GM12878 (cell line): ENCODE data around the gene SNAPC2. TPM values are rescaled to one million over a fixed set of nuclear protein-coding genes. Genes with fewer than 3 reads are reported as not detected.
A peak's percentile ranks its signal among the peaks of the same experiment; 100 is the strongest.

ENCODE experiments used
- ATAC-seq: fragments of 200-7000 bp; cut with Tn5 transposase; 3 replicates; pipeline ENCODE4 v1.9.1; 2020; ENCODE audit warnings: mild to moderate bottlenecking, moderate library complexity
- BruUV-seq: library from RNA; stranded (reverse); fragments of 400-500 nt; replicated peaks from 2 replicates; lab custom pipeline; 2021; lab: Mats Ljungman, UMichigan
- CTCF ChIA-PET: fragments of 300-600 bp; sonication (Branson Sonifier 250); formaldehyde crosslinking; extraction: SDS; loops from one replicate; lab custom pipeline; 2021; ENCODE audit warnings: inconsistent platforms; lab: Yijun Ruan, JAX
- POLR2A ChIA-PET: fragments of 350-600 bp; formaldehyde crosslinking; extraction: SDS; loops from one replicate; lab custom pipeline; 2021; ENCODE audit warnings: inconsistent platforms; lab: Charles Lee
- RAD21 ChIA-PET: fragments of 300-600 bp; sonication (Branson Sonifier 250); formaldehyde crosslinking; loops from one replicate; lab custom pipeline; 2023; ENCODE audit warnings: antibody characterized with exemption; ENCODE audit not compliant: unreplicated experiment; lab: Charles Lee
- SMC1A ChIA-PET: fragments of 300-600 bp; sonication (Branson Sonifier 250); formaldehyde crosslinking; loops from one replicate; lab custom pipeline; 2023; ENCODE audit not compliant: unreplicated experiment, uncharacterized antibody; lab: Charles Lee
- DNase-seq: peaks from one replicate; pipeline ENCODE4 v3.0.0-alpha.2; 2011; ENCODE audit warnings: low read depth, low spot score
- FAIRE-seq: peaks from 3 replicates; lab custom pipeline; 2011; peaks lifted over from hg19 to GRCh38; lab: Jason Lieb, UNC
- H2AFZ ChIP-seq: 2 replicates; pipeline ENCODE4 v1.6.0; 2011; ENCODE audit warnings: low read depth, low read length, control low read depth; ENCODE audit not compliant: control insufficient read depth
- H3K27ac ChIP-seq: 2 replicates; pipeline ENCODE4 v1.5.1; 2011; ENCODE audit warnings: control low read depth; ENCODE audit not compliant: control insufficient read depth, insufficient read depth
- H3K27me3 ChIP-seq, 2 experiments: replicated peaks in 1 of 2; 2 replicates each; pipeline versions ENCODE4 v1.6.0 to v1.6.1; 2011; ENCODE audit warnings: low read length in 1 of 2; ENCODE audit not compliant: control insufficient read depth in 2 of 2, insufficient read depth in 2 of 2
- H3K36me3 ChIP-seq, 2 experiments: 2 replicates each; pipeline ENCODE4 v1.5.1; 2011; ENCODE audit warnings: low read length in 1 of 2; ENCODE audit not compliant: control insufficient read depth in 2 of 2, insufficient read depth in 2 of 2
- H3K4me1 ChIP-seq: 2 replicates; pipeline ENCODE4 v1.6.1; 2011; ENCODE audit warnings: mild to moderate bottlenecking, low read length, moderate library complexity, mixed read lengths; ENCODE audit not compliant: control insufficient read depth, insufficient read depth
- H3K4me2 ChIP-seq: 2 replicates; pipeline ENCODE4 v1.6.0; 2011; ENCODE audit warnings: control low read depth; ENCODE audit not compliant: control insufficient read depth, insufficient read depth
- H3K4me3 ChIP-seq: fragments of 200-600 bp; sonication (generic); 2 replicates; pipeline ENCODE4 v1.5.1; 2016
- H3K79me2 ChIP-seq: 2 replicates; pipeline ENCODE4 v1.6.0; 2011; ENCODE audit warnings: low read length; ENCODE audit not compliant: control insufficient read depth, insufficient read depth
- H3K9ac ChIP-seq: 2 replicates; pipeline ENCODE4 v1.8.0; 2011; ENCODE audit warnings: low read length, control low read depth, mixed read lengths; ENCODE audit not compliant: control insufficient read depth, insufficient read depth
- H3K9me3 ChIP-seq: replicated peaks from 3 replicates; pipeline ENCODE4 v1.5.1; 2011; ENCODE audit warnings: mild to moderate bottlenecking, low read length; ENCODE audit not compliant: control insufficient read depth, insufficient read depth
- H4K20me1 ChIP-seq: 2 replicates; pipeline ENCODE4 v1.6.0; 2011; ENCODE audit not compliant: control insufficient read depth, insufficient read depth
- ATF3 ChIP-seq: IDR thresholded peaks from 2 replicates; pipeline ENCODE4 v1.6.1; 2011; ENCODE audit warnings: low read depth, mild to moderate bottlenecking, low read length, moderate library complexity, borderline replicate concordance; ENCODE audit errors: extremely low read depth
- CUX1 ChIP-seq: IDR thresholded peaks from 2 replicates; pipeline ENCODE4 v1.6.1; 2012; ENCODE audit warnings: improper control_type of control experiment, low read depth, low read length; ENCODE audit not compliant: insufficient replicate concordance
- DPF2 ChIP-seq: fragments of 450-650 bp; IDR thresholded peaks from 2 replicates; pipeline ENCODE4 v1.6.1; 2017; ENCODE audit warnings: mild to moderate bottlenecking
- FOXK2 ChIP-seq: fragments of 450-650 bp; IDR thresholded peaks from 2 replicates; pipeline ENCODE4 v1.6.1; 2017; ENCODE audit warnings: mild to moderate bottlenecking, moderate library complexity
- NBN ChIP-seq: fragments of 450-650 bp; IDR thresholded peaks from 2 replicates; pipeline ENCODE4 v1.6.1; 2016
- NKRF ChIP-seq: fragments of 450-650 bp; conservative IDR thresholded peaks from 2 replicates; pipeline ENCODE4 v1.6.1; 2017; ENCODE audit warnings: mild to moderate bottlenecking, moderate library complexity
- SMARCA5 ChIP-seq: fragments of 450-650 bp; IDR thresholded peaks from 2 replicates; pipeline ENCODE4 v1.6.1; 2017; ENCODE audit warnings: mild to moderate bottlenecking
- SUPT20H ChIP-seq: IDR thresholded peaks from 2 replicates; pipeline ENCODE4 v1.6.1; 2011; ENCODE audit warnings: low read depth, mild to moderate bottlenecking, low read length, moderate library complexity, borderline replicate concordance; ENCODE audit not compliant: control insufficient read depth
- ZBTB4 ChIP-seq: fragments of 450-650 bp; formaldehyde crosslinking; IDR thresholded peaks from 2 replicates; pipeline ENCODE4 v1.4.0; 2022; ENCODE audit warnings: mild to moderate bottlenecking, moderate library complexity
- ZNF207 ChIP-seq: fragments of 450-650 bp; IDR thresholded peaks from 2 replicates; pipeline ENCODE4 v1.6.1; 2014; ENCODE audit warnings: antibody characterized with exemption, mild to moderate bottlenecking, borderline replicate concordance
- WGBS: methylation state at CpG from one replicate; pipeline ENCODE4 v1.1.6; 2016; ENCODE audit warnings: low lambda C conversion rate; ENCODE audit not compliant: insufficient replicate concordance, insufficient coverage; ENCODE audit errors: missing lambda C conversion rate; 5-methylcytosine and 5-hydroxymethylcytosine counted together
- in situ Hi-C: fragments of 300-500 bp; cut with MboI; formaldehyde crosslinking; loops from 9 replicates; pipeline ENCODE4 v1.14.3; 2018; ENCODE audit warnings: mixed read lengths
- intact Hi-C: fragments of 100-400 bp; cut with micrococcal nuclease; formaldehyde crosslinking; loops from one replicate; pipeline ENCODE4 v1.14.2; 2022; ENCODE audit not compliant: unreplicated experiment
- polyA plus RNA-seq, 11 experiments: library from polyadenylated mRNA; depleted of rRNA in 4 of 11; unstranded in 6 of 11; stranded (reverse) in 5 of 11; fragments of >200 nt; fragmentation: Nextera tagmentation in 4 of 11; fragmentation: Illumina TruSeq in 1 of 11; extraction: Ambion mirVana in 4 of 11; extraction: Trizol in 1 of 11; gene quantifications; 1 replicate in 1 of 11; 2 replicates in 10 of 11; pipeline versions ENCODE4 v1.2.1 to v1.2.3, GENCODE V29; 2011 to 2016; ENCODE audit warnings: inconsistent platforms in 2 of 11, missing spikeins in 2 of 11, low read depth in 1 of 11
- total RNA-seq, 4 experiments: library from RNA; depleted of rRNA in 3 of 4; stranded (reverse); fragments of >200 nt in 3 of 4; fragmentation: Illumina TruSeq in 1 of 4; extraction: Trizol in 1 of 4; gene quantifications; 2 replicates each; pipeline versions ENCODE4 v1.2.1 to v1.2.3, GENCODE V29; 2013 to 2021

Gene SNAPC2
- total and polyA plus RNA-seq, 10 of the 15 experiments (the other 5 are each of a cell fraction or from before 2014, with no cell fraction given) = 0.19 to 20.8 (median 12.6) TPM

GRCh38 chr19:7944177-7944761 is 24.1 kb downstream of the SNAPC2 start:
- H3K9ac ChIP-seq = peak overlapping the region; percentile 76
- H3K27ac ChIP-seq = peak overlapping the region; percentile 59
- H3K79me2 ChIP-seq = peaks cover 23% of the 10 kb centered on the region
- no peaks in the 10 kb centered on the region for H3K9me3 ChIP-seq
- in situ Hi-C loops (loop anchor here (10.0 kb wide), 1 partner anchor 311 kb away; no protein-coding TSS in a partner anchor), intact Hi-C loops (loop anchor here (1.0 to 10.0 kb wide), 3 partner anchors 58 to 309 kb away; no protein-coding TSS in a partner anchor)
- RAD21 ChIA-PET = interaction anchor here (0.5 to 2.3 kb wide), 19 partner anchors 12 to 842 kb away, joined by 3 to 17 read pairs (median 4); partner anchors contain the start of genes ELAVL1, MAP2K7, MARCHF2 and NDUFA7
- FAIRE-seq = no peak
- H3K4me3 ChIP-seq = peak overlapping the region; percentile 75
- CTCF ChIA-PET = interaction anchor here (0.6 to 4.3 kb wide), 27 partner anchors 10 to 842 kb away, joined by 3 to 55 read pairs (median 7); partner anchors contain the start of genes ELAVL1, MAP2K7, SNAPC2 and ZNF414
- H4K20me1 ChIP-seq = no peaks in the 10 kb centered on the region
- H3K4me1 ChIP-seq = peaks cover 7% of the 10 kb centered on the region
- DNase-seq = peak; percentile 58
- WGBS = 24% methylated on average over 18 of the region's 18 CpGs
- no peaks in the 10 kb centered on the region for H3K27me3 ChIP-seq
- POLR2A ChIA-PET = interaction anchor here (0.6 to 2.4 kb wide), 6 partner anchors 14 to 231 kb away, joined by 3 to 18 read pairs (median 4); partner anchors contain the start of genes MAP2K7 and SNAPC2
- BruUV-seq = TSS peak; percentile 99
- H3K4me2 ChIP-seq = peak overlapping the region; percentile 100
- peak overlapping the region; percentile 91 for H2AFZ ChIP-seq
- SMC1A ChIA-PET = interaction anchor here (0.8 to 3.1 kb wide), 11 partner anchors 13 to 232 kb away, joined by 3 to 29 read pairs (median 3); partner anchors contain the start of genes ELAVL1 and SNAPC2
- peaks cover 0 to 7% of the 10 kb centered on the region in 2 experiments; a peak in 3 of 4 replicates for H3K36me3 ChIP-seq
- ATAC-seq = peak; percentile 67
- TF ChIP-seq FOXK2 (no peak), ATF3 (no peak), NKRF (no peak; the same call in 1 of the 2 replicates), ZNF207 (peak; percentile 58; the same call in 1 of the 2 replicates), ZBTB4 (CRISPR knock-in tag) (no peak), SMARCA5 (peak; percentile 91), DPF2 (0 out of 2 replicates have a peak, but pooled peaks have one; percentile 4), SUPT20H (no peak), CUX1 (no peak), NBN (peak; percentile 52; the same call in 1 of the 2 replicates)
